Lower lobe of right lung (tissue), 2 donors: ENCODE measurements around the gene EFNB1. TPM values are rescaled to one million over a fixed set of nuclear protein-coding genes. Genes with fewer than 3 reads are reported as not detected.

Experiments used
- ATAC-seq, 2 donors: fragments of 200-7000 bp; cut with Tn5 transposase; one replicate each; pipeline ENCODE4 v1.9.1; 2020 to 2022; ENCODE audit warnings: mild to moderate bottlenecking in 2 of 2, moderate library complexity in 2 of 2
- DNase-seq: peaks from one replicate; pipeline ENCODE4 v3.0.0-alpha.2; 2020
- H3K27ac ChIP-seq: fragments of 200-600 bp; one replicate; pipeline ENCODE4 v1.8.0; 2022
- H3K27me3 ChIP-seq: fragments of 200-600 bp; one replicate; pipeline ENCODE4 v1.8.0; 2022; ENCODE audit warnings: low read depth
- H3K36me3 ChIP-seq: fragments of 200-600 bp; one replicate; pipeline ENCODE4 v1.8.0; 2022; ENCODE audit warnings: mild to moderate bottlenecking
- H3K4me1 ChIP-seq: fragments of 200-600 bp; one replicate; pipeline ENCODE4 v1.8.0; 2022
- H3K4me3 ChIP-seq: fragments of 200-600 bp; one replicate; pipeline ENCODE4 v1.8.0; 2022; ENCODE audit warnings: mild to moderate bottlenecking
- H3K9me3 ChIP-seq: fragments of 200-600 bp; one replicate; pipeline ENCODE4 v1.8.0; 2022
- CTCF ChIP-seq: fragments of 200-600 bp; IDR thresholded peaks from one replicate; pipeline ENCODE4 v1.8.0; 2022; ENCODE audit warnings: antibody characterized with exemption, mild to moderate bottlenecking
- intact Hi-C: fragments of 100-400 bp; cut with DNase I; formaldehyde crosslinking; loops from one replicate; pipeline ENCODE4 v1.11.0; 2022
- total RNA-seq: library from RNA; stranded (reverse); fragmentation: NEBNext Ultra II Directional; extraction: Animal tissue kit (Norgen Biotek cat#: 25700); gene quantifications from one replicate; pipeline ENCODE4 v1.2.1, GENCODE V29; 2021
- donor health status: DM: no; HTN: yes; CAD: no; lungs with severe emphysema.

EFNB1 gene
- total RNA-seq, 1 donor from 2014 or later = 36.5 TPM

DNA sequence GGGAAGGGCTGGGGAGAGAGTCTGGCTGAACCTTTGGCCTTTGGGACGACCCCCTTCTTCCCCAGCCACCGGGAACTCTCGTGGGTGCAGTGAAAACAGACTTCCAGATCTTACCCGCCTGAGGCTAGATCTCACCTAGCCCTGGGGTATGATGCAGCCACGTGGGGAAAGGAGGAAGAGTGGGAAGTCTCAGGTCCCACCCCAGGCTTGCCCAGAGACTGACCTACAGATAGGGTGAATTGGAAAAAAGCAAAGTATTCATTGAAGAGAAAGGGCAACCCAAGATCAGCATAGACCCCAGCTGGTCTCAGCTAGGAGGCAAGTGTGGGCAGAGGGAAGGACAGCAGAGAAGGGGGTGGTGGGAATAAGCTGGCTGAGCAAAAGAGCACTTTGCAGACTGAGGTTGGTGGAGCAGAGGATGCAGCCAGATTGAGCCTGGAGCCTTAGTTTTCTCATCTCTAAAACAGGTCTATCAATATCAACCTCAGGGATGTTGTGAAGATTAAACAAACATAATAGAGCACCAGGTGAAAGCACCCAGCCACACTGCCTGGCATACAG lies 4.2 kb upstream of the EFNB1 start:
- no peaks in the 10 kb centered on the region for H3K27me3 ChIP-seq
- H3K36me3 ChIP-seq = no peaks in the 10 kb centered on the region
- DNase-seq (no peak), ATAC-seq (no peak)
- H3K27ac ChIP-seq = no peak overlapping the region
- no peak for TF ChIP-seq CTCF
- intact Hi-C loops = no loop called here
- no peak overlapping the region for H3K4me3 ChIP-seq
- no peaks in the 10 kb centered on the region for H3K9me3 ChIP-seq
- peaks cover 5% of the 10 kb centered on the region for H3K4me1 ChIP-seq

DNA sequence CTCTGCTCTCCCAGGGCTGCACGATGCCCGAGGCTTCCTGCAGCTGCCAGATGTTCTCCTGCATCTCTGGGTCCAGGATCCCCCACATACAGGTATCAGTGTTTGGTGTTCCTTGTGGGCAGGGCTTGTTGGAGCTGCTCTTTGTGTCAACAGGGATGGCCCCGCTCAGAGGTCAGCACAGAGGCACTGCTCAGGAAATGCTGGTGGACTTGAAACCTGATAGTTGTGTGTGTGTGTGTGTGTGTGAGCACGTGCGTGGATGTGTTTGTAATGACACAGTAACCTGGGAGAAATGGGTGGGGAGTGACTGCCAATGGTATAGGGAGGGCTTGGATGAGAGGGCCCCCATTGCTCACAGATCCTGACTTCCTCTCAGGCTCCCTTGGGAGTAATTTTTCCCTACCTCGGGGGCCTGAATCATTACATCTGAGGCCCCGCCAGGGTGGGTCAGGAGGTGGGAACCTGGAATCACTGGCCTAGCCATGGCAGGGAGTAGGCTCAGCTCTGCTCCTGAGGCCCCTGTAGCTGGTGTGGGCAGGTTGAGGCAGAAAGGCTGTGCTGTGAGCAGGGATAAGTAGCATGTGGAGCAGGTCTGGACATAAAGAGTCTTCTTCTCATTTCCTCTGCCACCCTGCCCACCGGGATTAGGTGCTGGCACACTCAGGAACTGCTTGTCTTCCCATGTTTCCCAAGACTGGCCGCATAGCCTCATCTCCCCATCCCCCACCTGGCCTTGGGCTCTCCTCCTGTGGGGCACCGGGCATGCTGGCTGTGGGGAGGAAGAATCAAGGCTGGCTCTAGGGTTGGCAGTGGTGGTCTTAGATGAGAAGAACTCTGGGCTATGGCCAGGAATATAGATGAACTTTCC lies 2.5 kb upstream of the EFNB1 start:
- ATAC-seq = no peak
- Histone ChIP-seq H3K27me3 (no peaks in the 10 kb centered on the region), H3K4me1 (peaks cover 5% of the 10 kb centered on the region), H3K27ac (no peak overlapping the region), H3K9me3 (no peaks in the 10 kb centered on the region), H3K4me3 (no peak overlapping the region), H3K36me3 (no peaks in the 10 kb centered on the region)
- TF ChIP-seq CTCF = no peak
- intact Hi-C loops = no loop called here
- DNase-seq = no peak

- no peak for TF ChIP-seq CTCF
- ATAC-seq (no peak), DNase-seq (no peak)
- intact Hi-C loops = no loop called here
- Histone ChIP-seq H3K4me1 (peaks cover 5% of the 10 kb centered on the region), H3K9me3 (no peaks in the 10 kb centered on the region), H3K27me3 (no peaks in the 10 kb centered on the region), H3K36me3 (no peaks in the 10 kb centered on the region), H3K4me3 (no peak overlapping the region), H3K27ac (no peak overlapping the region)
These were observed 1.6 kb upstream of the EFNB1 start for GRCh38 chrX:68827256-68827655.

DNA sequence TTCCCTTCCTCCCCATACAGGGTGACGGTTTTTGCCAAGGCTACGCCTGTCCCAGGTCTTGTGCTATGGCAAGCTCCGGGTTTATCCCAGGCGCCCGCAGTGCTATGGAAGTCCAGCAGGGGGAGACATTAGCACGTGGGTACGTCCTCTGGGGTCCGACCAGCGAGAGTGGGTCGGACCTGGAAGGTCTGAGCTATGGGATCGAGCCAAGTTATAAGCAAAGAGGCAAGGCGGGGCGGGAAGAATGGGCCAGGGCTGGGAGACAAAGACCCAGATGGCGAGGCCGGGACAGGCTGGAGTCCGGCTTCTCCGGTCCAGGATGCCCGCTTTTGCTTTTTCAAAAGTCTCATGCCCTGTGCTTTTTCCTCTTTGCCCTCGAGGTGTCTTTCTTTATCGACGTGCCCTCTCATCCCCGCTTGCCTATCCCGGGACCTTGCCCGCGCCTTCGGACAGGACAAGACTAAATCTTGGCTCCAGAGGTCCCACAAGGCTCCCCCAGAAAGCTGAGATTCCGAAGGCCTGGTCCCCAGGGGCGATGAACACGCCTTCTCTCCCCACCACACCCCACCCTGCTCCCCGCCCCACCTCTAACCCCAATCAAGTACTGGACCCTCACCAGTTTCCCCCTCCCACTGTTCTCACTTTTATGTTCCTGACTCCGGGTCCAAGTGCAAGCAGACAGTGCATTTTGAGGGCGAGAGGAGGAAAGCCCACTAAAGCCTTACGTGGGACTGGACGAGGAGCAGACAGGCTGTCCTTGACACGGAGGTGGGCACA lies 785 bp upstream of the EFNB1 start:
- intact Hi-C loops = no loop called here
- peaks cover 5% of the 10 kb centered on the region for H3K4me1 ChIP-seq
- DNase-seq (peak; percentile 79), ATAC-seq (peak; percentile 78)
- H3K4me3 ChIP-seq = peak overlapping the region; percentile 75
- H3K36me3 ChIP-seq = no peaks in the 10 kb centered on the region
- TF ChIP-seq CTCF = peak; percentile 84
- H3K27ac ChIP-seq = peak overlapping the region; percentile 89
- no peaks in the 10 kb centered on the region for H3K27me3 ChIP-seq
- no peaks in the 10 kb centered on the region for H3K9me3 ChIP-seq

DNA sequence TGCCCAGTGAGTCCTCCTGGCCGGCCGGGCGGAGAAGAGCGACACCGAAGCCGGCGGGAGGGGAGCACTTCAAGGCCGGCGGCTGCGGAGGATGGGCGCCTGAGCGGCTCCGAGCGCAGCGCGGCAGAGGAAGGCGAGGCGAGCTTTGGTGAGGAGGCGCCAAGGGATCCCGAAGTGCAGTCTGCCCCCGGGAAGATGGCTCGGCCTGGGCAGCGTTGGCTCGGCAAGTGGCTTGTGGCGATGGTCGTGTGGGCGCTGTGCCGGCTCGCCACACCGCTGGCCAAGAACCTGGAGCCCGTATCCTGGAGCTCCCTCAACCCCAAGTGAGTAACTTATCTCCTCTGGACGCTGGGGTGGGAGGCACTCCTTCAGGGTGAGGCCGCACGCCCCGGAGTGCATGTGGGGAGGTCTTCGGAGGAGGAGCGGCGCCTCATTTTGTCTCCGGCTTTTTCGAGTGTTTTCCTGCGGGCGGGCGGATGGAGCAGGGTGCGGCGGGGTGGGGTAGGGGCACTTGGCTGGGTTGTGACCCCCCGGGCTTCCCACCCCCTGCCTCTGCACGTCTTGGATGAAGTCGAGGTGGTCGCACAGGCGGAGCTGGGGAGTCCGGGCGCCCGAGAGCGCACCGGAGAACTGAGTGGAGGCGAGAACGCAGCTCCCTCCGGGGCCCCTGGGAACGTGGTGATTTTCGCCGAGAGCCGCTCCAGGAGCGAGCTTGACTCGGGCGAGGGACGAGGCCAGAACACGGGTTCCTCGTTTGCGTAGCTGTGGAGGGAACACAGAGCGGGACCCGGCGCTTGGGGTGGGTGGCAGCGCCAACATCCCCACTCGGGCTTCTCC lies 979 bp downstream of the EFNB1 start:
- Histone ChIP-seq H3K27ac (peak overlapping the region; percentile 89), H3K4me1 (peaks cover 5% of the 10 kb centered on the region), H3K27me3 (no peaks in the 10 kb centered on the region), H3K9me3 (no peaks in the 10 kb centered on the region), H3K36me3 (no peaks in the 10 kb centered on the region), H3K4me3 (peak overlapping the region; percentile 75)
- TF ChIP-seq CTCF = no peak
- DNase-seq (peak; percentile 47), ATAC-seq (peak; percentile 37 to 48)
- intact Hi-C loops = no loop called here
